NCI-H128 (cell line): Measurements from ENCODE around the gene TRPM6.

ENCODE experiments used
- DNase-seq: peaks from one replicate; lab custom pipeline; 2025; ENCODE audit not compliant: unreplicated experiment; lab: John Stamatoyannopoulos, UW

The TRPM6 gene

DNA sequence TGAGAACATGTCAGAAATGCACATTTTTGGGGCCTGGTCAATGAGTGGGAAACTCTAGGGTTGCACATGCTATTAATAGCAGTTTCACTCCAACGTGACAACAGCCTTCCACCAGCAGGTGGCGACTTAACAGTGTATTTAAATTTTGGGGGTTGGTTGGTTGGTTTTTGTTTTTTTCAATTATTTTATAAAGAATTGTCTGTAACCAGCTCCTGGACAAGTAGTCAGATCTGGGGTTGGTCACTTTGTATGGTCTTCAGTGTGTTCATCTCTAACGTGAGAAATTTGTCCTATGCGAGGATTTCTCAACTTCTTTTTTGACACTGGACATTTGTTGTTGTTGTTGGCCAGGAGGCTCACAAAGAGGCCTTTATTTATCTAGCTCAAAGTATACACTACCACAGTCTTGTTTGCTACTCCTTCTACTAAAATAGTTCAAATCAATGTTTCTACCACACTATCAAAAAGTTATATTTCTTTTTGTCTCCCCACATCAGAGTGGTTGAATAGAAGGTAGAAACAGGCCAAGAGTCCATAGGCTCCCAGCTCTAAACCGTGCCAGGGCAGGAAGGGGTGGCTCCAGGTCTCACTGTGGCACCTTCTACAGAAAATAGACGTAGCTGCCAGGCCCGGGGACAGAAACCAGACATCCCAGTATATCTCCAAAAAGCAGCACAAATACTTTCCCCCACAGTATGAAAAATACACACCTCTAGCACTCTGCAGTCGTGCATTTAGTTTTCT, 110.4 kb downstream of the TRPM6 start:
- DNase-seq: no peak

DNA sequence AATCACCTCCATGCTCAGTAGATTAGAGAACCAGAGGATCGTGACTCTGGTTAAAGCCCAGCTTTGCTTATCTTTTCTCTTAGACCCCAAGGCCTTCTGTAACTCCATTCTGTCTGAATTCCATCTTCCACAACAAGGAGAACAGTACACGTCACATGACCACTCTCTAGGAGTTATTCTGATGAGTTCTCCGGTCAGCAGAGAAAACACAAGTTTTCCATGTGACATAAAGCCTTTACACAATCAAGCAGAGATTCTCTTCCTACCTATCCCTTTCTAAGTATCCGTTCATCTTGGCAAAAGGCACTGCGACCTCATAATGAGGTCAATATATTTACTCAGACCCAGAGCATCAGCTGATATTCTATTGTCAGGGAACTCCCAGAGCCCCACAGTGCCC, 112.3 kb downstream of the TRPM6 start:
- no peak for DNase-seq

DNA sequence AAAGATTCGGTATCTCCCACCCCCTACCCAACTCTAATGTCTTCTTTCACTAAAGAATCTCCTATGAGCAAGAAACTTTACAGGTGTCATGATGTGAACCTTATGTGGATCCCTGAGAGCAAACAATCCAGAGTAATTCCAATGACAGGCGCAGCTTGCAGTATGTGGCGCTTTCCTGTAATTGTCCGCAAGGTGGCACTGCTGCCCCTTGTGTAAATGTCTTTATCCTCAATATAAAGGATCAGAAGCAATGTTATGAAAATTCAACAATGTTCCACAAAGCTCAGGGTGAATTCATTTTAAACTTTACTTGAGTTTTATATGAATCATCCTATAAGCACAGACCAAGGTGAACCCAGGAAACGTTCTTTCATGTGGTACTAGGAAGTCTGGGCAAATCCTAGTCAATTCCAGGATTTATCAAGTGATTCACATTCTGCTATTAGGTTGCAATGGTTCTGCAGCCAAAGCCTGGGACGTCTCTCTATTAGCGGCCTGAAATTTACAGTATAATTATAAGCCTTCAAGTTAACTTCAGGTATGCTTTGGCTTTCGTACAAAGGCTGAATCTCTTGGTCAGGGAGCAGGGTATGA, 113.7 kb downstream of the TRPM6 start:
- peak; percentile 74 for DNase-seq

DNA sequence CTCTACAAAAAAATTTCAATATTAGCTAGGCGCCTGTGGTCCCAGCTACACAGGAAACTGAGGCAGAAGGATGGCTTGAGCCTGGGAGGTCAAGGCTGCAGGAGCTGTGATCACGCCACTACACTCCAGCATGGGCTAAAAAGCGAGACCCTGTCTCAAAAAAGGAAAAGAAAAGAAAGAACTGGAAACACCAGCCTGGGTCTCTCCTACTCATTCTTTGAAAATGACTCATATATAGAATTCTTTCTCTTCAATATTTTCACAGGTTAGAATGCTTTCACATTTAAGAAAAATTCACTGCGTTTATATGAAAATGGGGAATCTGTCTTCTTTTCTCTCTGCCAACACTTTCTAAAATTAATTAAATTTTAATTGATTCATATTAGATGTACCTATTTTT, 115.6 kb downstream of the TRPM6 start:
- DNase-seq: no peak

DNA sequence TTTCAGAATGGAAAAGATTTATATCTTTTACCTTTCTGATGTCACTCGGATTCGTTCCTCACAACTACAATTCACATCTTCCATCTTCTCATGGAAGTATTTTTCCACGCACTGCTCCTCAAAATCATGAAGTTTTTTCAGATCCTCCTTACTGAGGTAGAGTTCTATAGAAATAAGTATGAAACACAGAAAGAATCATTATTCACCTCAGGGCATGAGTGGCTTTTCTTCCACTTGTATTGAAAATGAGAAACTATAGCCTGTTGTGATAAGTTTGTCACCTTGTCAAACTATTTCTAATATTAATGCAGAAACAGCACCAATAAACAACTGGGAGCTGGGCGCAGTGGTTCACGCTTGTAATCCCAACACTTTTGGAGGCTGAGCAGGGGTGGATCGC, 116.0 kb downstream of the TRPM6 start:
- DNase-seq: no peak

DNA sequence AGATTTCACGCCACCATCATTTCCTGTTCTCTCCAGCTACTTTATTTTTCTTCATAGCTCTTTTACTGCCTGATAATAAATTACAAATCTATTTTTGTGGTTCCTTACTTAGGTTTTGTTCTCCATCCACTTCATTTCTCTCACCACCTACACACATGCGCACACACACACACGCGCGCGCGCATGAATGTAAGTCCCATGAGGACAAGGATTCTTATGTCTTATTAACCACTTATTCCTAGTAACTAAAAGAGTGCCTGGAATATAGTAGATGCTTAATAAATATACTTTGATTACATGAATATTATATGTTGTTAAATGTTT, 116.5 kb downstream of the TRPM6 start:
- no peak for DNase-seq

DNA sequence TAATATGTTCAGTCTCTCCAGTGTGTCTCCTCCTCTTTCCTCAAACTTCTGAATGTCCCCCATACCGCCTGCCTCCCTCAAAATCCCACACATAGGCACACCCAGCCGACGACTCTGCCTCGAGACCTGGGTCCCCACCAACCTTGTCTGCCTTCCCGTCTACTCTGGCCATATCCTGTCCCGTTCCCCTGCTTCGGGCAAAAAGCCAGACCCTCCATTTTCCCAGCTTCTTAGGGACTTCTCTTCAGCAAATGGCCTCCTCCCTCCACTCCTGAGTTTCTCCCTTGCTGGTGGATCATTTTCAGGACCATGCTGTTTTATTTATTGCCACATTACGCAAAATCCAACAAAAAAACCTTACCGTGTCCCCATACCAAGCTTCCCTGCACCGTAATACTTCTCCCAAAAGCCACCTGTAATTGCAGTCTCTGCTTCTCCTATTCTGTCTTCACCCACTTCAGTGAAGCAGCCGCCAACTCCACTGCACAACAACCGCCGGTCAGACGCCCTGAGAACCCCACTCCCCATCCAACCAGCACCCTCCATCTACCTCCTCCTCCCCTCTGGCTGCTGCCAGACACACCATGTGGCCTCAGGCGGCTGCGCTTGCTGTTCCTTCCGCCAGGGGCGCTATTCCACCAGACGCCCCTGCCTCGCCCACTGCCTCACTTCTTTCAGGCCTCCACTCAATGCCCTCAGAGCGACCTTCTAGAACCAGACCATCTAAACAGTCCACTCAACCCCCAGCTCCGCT, 117.0 kb downstream of the TRPM6 start:
- DNase-seq: no peak

DNA sequence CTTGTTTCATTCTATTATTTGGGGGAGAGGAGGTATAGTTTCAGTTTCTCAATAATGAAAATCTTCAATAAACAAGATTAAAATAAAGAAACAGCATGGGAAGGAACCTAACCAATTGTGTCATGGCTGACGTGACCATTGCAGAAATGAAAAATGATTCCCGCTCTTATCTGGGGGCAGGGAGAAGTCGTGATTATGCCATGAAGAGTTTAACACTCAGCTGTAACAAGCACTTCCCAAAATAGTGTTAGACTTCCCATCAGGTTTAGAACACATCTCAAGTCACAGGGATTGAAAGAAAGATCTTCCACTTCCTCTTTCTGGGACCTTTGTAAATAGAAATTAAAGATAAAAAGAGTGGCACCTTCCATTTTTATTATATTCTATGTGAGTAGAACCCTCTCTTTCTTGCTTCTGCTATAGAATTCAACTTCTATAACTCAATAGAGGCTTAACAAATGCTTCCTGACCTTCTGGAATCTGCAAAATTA, 122.2 kb downstream of the TRPM6 start:
- no peak for DNase-seq

DNA sequence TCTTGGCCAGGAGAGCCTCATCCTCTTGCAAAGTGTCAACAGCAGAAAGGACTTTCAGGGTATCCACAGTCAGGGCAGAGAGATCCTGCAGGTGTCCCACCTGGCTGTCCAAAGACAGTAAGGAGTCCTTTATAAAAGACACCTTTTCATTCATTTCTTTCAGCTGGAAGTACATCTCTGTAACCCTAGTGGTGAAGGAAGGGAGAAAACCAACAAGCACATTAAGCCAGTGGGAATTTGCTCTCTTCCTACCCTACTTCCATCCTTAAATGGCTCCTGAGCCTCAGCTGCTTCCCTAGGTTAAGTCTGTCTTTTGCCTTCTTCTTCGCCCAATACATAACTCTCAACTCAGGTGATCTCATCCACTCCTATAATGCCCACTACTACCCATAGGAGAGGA, 124.8 kb downstream of the TRPM6 start:
- no peak for DNase-seq

DNA sequence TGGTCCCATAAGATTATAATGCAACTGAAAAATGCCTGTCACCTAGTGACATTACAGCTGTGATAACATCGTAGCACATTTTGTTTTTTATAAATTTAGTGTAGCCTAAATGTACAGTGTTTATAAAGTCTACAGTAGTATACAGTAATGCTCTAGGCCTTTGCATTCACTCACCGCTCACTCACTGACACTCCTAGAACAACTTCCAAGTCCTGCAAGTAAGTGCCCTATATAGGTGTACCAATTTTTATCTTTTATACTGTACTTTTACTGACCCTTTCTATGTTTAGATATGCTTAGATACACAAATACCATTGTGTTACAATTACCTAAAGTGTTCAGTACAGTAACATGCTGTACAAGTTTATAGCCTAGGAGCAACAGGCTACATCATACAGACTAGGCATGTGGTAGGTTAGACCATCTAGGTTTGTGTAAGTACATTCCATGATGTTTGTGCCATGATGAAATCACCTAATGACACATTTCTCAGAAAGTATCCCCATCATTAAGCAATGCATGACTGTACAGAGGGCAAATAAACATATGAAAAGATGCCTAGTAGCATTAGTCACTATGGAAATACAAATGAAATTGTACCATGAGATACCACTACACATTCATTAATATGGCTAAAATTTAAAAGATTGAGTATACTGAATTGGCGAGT, 127.6 kb downstream of the TRPM6 start:
- no peak for DNase-seq

DNA sequence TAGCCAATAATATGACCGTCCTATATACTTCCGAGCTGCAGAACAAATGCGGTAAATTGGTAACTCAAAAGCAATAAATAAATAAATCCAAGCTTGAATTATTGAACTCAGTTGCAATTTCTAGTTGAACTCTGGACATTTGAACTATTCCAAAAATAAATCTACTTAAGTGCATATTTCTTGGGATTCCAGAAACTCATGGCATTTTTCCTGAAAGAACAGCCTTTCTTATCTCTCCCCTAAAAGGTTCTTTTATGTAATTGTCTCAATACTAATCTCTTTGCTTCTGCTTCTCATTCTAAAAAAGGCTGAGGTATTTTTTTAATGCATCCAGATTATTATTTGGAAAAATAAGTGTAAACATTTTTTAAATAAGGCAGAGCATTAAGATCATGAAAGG, 131.7 kb downstream of the TRPM6 start:
- no peak for DNase-seq

DNA sequence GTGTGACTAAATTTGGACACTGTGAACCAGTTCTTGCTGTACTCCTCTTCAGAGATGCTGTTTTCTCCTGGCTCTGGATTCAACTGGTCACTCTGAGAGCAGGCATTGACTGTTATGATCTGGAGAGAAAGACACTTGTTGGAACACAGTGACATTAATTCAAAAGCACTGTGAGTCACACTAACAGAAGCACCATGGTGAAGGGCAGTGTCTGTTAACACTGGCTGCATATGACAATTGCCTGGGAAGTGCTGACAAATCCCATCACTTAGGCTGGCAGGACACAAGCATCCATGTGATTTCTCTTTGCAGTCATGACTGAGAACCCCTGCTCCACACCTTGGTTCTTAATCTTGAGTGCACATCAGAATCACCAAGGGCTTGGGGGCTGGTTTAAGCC, 132.4 kb downstream of the TRPM6 start:
- DNase-seq: no peak

DNA sequence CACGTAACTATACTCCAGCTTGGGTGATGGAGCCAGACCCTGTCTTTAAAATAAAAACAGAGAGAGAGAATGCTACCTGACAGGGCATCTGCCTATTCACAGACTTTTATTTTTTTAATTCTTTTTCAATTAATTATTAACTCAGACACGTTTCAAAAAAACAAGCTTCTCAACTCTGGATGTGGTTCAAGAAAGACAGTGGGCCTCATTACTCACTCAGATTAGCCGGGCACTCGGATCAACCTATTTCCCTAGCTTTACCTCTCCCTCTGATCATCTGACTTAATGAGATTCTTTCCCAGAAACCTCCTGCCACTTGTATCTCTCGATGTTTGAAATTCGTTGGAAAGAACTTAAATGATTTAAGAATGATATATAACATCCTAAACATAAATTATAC, 134.1 kb downstream of the TRPM6 start:
- no peak for DNase-seq

DNA sequence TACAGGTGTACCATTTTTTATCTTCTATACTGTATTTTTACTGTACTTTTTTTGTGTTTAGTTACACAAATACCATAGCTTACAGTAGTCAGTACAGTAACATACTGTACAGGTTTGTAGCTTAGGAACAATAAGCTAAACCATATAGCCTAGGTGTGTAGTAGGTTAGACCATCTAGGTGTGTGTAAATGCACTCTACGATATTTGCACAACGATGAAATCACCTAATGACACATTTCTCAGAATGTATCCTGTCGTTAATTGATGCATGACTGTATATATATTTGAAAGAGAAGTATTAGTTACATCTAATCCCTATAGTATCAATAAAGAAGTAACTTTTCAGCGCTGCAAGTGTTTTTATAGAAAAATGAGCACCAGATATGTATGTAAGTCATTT, 138.8 kb downstream of the TRPM6 start:
- DNase-seq: no peak

DNA sequence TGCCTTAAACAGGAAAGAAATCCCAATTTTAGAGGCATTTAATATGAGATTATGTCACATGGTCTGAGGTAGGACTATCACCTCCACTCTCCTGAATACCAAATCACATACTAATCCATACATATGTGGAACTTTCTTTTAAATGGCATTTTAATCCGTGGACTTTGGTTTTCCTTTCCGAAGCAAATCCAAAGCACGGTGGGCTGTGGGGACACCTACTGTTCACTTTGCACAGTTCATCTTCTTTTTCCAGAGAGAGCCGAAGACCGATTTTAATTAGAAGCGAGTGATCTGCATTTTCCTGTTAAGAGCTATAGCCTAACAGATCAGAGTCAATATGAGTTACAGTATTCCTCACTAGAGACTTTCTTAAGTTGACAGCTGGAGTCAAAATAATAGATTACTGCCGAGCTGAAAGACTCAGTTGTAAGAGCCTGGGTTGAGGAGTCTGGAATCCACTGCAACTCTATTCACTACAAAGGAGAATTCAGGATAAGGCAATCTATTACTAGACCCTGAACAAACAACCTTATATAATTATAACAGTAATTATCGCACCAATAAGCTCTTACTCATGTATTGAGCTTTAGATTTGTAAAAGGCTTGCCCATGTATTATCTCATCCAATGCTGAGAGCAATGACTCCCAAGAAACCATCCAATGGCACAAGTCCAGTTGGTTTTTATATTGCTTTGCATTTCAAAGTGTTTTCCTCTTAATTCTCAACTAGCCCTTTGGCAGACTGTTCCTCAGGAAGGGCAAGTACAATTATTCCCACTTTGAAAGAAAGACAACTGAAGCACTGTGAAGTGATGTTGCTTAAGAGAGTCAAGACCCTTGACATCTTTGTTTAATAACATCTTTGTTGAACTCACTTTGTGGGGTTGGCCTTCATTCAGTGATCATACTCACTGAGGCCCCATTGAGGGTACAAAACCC, 144.7 kb downstream of the TRPM6 start:
- no peak for DNase-seq

DNA sequence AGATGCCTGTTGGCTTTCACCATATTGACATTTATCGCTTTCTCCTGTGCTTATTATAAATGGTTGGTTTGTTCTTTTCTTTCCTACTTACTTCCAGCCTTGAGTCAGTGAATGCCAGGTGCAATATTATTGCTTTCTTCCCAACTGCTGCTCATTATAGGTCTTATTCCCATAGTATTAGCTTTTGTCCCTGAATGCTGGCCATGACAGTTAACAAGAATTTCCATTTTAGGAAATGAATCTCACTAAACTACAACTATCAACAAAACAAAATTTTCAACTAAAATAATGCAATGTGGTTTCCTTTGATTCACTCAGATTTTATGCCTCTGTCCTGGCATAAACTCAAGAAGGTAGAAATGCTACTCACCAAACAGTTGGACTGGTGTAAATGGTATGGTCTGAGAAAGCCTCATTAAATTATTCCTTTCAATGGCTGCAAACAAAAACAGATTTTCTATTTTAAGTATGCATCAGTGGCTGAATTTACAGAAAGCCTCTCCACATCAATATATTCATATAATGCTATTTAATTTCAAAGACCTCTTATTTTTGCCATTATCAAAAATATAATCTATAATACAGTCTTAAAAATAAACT, 145.4 kb downstream of the TRPM6 start:
- no peak for DNase-seq

DNA sequence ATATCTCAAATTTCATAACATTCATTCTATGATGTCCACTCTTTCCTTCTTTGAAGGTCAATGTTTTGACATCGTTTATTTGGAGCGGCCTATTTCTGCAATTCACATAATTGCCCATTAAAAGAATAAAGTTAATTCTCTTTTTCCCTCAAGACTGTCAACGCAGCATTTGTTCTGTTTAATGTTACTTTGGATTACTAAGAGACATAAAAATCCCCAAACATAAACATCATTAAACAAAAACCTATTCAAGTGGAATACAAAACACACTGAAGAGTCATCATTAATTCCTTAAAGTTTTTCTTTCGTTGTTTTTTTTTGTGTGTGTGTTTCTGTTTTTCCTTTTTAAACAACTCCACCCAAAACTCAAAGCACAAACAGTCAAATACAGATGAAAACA, 151.1 kb downstream of the TRPM6 start:
- DNase-seq: no peak

DNA sequence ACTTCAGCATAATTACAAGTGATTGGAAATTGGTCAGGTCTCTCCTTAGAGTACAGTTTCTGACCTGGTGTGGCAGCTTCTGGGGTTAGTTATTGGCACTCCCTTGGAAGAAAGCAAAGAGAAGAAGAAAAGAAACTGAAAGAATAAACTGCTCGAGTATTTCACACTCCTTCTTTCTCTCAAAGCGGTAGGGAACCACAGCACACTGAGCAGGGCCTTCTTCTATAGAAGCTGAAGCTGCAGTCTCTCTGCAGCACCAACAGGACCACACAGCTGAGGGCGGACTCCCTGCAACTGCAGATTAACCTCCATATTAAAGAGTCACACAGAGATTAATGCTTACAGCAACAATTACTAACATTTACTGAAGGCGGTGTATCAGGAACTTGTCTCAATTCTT, 152.0 kb downstream of the TRPM6 start:
- no peak for DNase-seq

DNA sequence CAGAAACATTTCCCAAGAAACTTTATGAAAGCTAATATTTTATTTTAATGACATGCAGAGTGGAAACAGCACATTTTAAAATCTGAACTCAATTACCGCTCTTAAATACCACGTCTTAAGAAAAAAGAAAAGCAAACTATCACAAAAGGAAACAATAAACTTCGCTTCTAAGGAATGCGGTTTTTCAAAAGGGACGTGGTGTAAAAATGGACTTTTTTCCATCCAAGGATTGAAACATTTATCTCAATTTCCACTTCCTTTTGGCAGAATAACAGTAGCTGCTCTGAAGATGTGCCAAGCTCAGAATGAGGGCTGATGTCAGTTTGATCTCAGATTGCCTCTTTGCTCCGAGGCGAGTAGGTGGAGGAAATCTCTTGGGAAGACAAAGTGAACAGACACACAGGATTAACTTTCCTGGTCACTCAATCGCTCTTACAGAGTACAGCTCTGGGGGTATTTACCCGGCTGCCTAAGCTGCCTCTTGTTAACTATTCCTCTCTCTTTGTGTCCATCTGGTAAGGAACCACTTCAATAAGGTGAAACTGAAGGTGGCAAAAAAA, 158.5 kb downstream of the TRPM6 start:
- DNase-seq: no peak

DNA sequence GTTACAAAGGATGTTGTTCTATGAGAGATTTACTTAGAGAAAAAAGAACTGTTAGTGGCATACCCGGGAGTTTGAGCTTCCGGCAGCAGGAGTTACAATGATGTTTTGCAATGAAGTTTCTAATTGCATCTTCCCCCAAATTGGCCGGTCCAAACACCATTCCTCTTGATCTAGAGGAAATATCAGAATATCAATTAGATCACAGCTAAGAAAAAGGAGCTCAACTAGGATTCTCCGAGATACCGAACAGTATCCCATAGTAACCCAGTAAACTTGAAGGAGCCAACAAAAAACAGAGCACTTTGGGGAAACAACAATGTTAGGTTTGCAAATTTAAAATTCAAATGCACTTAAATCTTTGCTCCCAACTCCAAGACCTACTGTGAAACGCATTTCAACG, 159.5 kb downstream of the TRPM6 start:
- no peak for DNase-seq
